Measurements from ENCODE around the gene C1QTNF6. TPM values are rescaled to one million over a fixed set of nuclear protein-coding genes. Genes with fewer than 3 reads are reported as not detected.

C1QTNF6 gene
- polyA plus RNA-seq, 1 donor from 2014 or later: 5.3 TPM

GRCh38 chr22:37141971-37142370 is 46.1 kb downstream of the C1QTNF6 start:
- H3K9me2 ChIP-seq (ENCODE audit: insufficient read depth, low read length): no peaks in the 10 kb centered on the region
- H3K27me3 ChIP-seq (ENCODE audit: insufficient read depth, low read depth, low read length): no peaks in the 10 kb centered on the region
- TF ChIP-seq REST (IDR thresholded peaks at IDR 0.05; ENCODE audit: borderline replicate concordance) (no peak), CTCF (IDR thresholded peaks at IDR 0.05; ENCODE audit: poor library complexity, severe bottlenecking) (no peak), EZH2 (IDR thresholded peaks at IDR 0.05; ENCODE audit: borderline replicate concordance, insufficient read depth, low read length, poor library complexity, severe bottlenecking) (no peak), SMC3 (conservative IDR thresholded peaks at IDR 0.05; ENCODE audit: poor library complexity) (no peak), POLR2AphosphoS5 (IDR thresholded peaks at IDR 0.05) (no peak), MXI1 (conservative IDR thresholded peaks at IDR 0.05; ENCODE audit: poor library complexity, severe bottlenecking) (no peak), EP300 (conservative IDR thresholded peaks at IDR 0.05; ENCODE audit: poor library complexity, severe bottlenecking) (no peak), TAF1 (IDR thresholded peaks at IDR 0.05; ENCODE audit: low read depth) (no peak), RAD21 (conservative IDR thresholded peaks at IDR 0.05) (no peak)
- no peak overlapping the region for H3K27ac ChIP-seq (ENCODE audit: low read length)
- H3K4me3 ChIP-seq (ENCODE audit: low read length): no peak overlapping the region
- no peak overlapping the region for H3K4me2 ChIP-seq (ENCODE audit: low read length)
- H3K79me2 ChIP-seq (replicated peaks; ENCODE audit: insufficient read depth, low read length): no peaks in the 10 kb centered on the region
- no peaks in the 10 kb centered on the region for H3F3A ChIP-seq (ENCODE audit: insufficient read depth, low read length, poor library complexity, severe bottlenecking)
- no peak overlapping the region for H2AFZ ChIP-seq (ENCODE audit: low read depth, low read length)
- no peak overlapping the region for H3K9ac ChIP-seq (ENCODE audit: low read length)
- no peaks in the 10 kb centered on the region for H3K9me3 ChIP-seq (ENCODE audit: low read length)
- no peaks in the 10 kb centered on the region for H3K36me3 ChIP-seq (ENCODE audit: insufficient read depth, low read length)
- H4K20me1 ChIP-seq (ENCODE audit: insufficient read depth): no peaks in the 10 kb centered on the region

- no peaks in the 10 kb centered on the region for H3K9me2 ChIP-seq (ENCODE audit: insufficient read depth, low read length)
- no peak overlapping the region for H3K27ac ChIP-seq (ENCODE audit: low read length)
- no peak overlapping the region for H3K9ac ChIP-seq (ENCODE audit: low read length)
- no peaks in the 10 kb centered on the region for H3K79me2 ChIP-seq (replicated peaks; ENCODE audit: insufficient read depth, low read length)
- H3K36me3 ChIP-seq (ENCODE audit: insufficient read depth, low read length): no peaks in the 10 kb centered on the region
- no peak overlapping the region for H2AFZ ChIP-seq (ENCODE audit: low read depth, low read length)
- TF ChIP-seq EP300 (conservative IDR thresholded peaks at IDR 0.05; ENCODE audit: poor library complexity, severe bottlenecking) (no peak), REST (IDR thresholded peaks at IDR 0.05; ENCODE audit: borderline replicate concordance) (no peak), RAD21 (conservative IDR thresholded peaks at IDR 0.05) (no peak), EZH2 (IDR thresholded peaks at IDR 0.05; ENCODE audit: borderline replicate concordance, insufficient read depth, low read length, poor library complexity, severe bottlenecking) (no peak), TAF1 (IDR thresholded peaks at IDR 0.05; ENCODE audit: low read depth) (no peak), CTCF (IDR thresholded peaks at IDR 0.05; ENCODE audit: poor library complexity, severe bottlenecking) (no peak)
- no peaks in the 10 kb centered on the region for H4K20me1 ChIP-seq (ENCODE audit: insufficient read depth)
- no peaks in the 10 kb centered on the region for H3K9me3 ChIP-seq (ENCODE audit: low read length)
- H3K27me3 ChIP-seq (ENCODE audit: insufficient read depth, low read depth, low read length): no peaks in the 10 kb centered on the region
- H3F3A ChIP-seq (ENCODE audit: insufficient read depth, low read length, poor library complexity, severe bottlenecking): no peaks in the 10 kb centered on the region
- H3K4me2 ChIP-seq (ENCODE audit: low read length): no peak overlapping the region
- H3K4me3 ChIP-seq (ENCODE audit: low read length): no peak overlapping the region
These were observed 46.6 kb downstream of the C1QTNF6 start for GRCh38 chr22:37141476-37141875.

Data from neural cell (in vitro differentiated cells).